HFF-Myc (cell line): ENCODE results near the gene APBB1.
"Not testable (repeated sequence)": the region's sequence is repeated elsewhere in the genome, so short reads cannot be mapped to it uniquely, and the experiment has no call there.

Source experiments
- DNase-seq: peaks from one replicate; pipeline ENCODE4 v3.0.0-alpha.2; 2011; ENCODE audit warnings: low read depth; ENCODE audit errors: extremely low read depth
- H3K4me3 ChIP-seq: replicated peaks from 2 replicates; pipeline ENCODE4 v1.5.1; 2011; ENCODE audit warnings: low read depth, mild to moderate bottlenecking, control low read depth, low read length
- TF ChIP-seq, protein P1 (sequence below): IDR thresholded peaks from 2 replicates; pipeline ENCODE4 v1.5.1; 2012; ENCODE audit warnings: mild to moderate bottlenecking, low read depth, low read length, control low read depth; ENCODE audit errors: missing control alignments

APBB1 gene

DNA sequence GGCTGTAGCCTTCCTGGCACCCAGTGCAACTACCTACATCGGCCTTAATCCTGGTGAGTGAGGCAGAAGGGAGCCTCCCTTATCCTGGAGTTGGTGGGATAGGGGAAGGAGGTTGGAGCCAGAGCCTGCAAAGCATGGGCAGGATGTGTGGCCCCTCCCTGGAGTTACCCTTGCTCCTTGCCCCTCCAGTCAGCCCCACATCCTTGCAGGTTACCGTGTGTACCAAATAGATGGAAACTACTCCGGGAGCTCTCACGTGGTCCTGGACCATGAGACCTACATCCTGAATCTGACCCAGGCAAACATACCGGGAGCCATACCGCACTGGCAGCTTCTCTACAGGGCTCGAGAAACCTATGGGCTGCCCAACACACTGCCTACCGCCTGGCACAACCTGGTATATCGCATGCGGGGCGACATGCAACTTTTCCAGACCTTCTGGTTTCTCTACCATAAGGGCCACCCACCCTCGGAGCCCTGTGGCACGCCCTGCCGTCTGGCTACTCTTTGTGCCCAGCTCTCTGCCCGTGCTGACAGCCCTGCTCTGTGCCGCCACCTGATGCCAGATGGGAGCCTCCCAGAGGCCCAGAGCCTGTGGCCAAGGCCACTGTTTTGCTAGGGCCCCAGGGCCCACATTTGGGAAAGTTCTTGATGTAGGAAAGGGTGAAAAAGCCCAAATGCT, 24.8 kb downstream of the APBB1 start:
- H3K4me3 ChIP-seq: no peak overlapping the region
- TF ChIP-seq, protein P1, sequence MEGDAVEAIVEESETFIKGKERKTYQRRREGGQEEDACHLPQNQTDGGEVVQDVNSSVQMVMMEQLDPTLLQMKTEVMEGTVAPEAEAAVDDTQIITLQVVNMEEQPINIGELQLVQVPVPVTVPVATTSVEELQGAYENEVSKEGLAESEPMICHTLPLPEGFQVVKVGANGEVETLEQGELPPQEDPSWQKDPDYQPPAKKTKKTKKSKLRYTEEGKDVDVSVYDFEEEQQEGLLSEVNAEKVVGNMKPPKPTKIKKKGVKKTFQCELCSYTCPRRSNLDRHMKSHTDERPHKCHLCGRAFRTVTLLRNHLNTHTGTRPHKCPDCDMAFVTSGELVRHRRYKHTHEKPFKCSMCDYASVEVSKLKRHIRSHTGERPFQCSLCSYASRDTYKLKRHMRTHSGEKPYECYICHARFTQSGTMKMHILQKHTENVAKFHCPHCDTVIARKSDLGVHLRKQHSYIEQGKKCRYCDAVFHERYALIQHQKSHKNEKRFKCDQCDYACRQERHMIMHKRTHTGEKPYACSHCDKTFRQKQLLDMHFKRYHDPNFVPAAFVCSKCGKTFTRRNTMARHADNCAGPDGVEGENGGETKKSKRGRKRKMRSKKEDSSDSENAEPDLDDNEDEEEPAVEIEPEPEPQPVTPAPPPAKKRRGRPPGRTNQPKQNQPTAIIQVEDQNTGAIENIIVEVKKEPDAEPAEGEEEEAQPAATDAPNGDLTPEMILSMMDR: no peak
- no peak for DNase-seq

DNA sequence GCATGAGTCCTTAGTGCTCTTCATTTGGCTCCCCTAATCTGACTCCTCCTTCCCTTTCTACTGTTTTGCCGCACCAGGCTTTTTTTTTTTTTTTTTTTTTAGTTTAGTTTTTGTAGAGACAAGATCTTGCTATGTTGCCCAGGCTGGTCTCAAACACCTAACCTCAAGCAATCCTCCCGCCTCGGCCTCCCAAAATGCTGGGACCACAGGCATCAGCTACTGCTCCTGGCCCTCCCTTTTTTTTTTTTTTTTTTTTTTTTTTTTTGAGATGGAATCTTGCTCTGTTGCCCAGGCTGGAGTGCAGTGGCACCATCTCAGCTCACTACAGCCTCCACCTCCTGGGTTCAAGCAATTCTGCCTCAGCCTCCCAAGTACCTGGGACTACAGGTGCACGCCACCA, 26.6 kb downstream of the APBB1 start:
- not testable (repeated sequence) for H3K4me3 ChIP-seq, DNase-seq

DNA sequence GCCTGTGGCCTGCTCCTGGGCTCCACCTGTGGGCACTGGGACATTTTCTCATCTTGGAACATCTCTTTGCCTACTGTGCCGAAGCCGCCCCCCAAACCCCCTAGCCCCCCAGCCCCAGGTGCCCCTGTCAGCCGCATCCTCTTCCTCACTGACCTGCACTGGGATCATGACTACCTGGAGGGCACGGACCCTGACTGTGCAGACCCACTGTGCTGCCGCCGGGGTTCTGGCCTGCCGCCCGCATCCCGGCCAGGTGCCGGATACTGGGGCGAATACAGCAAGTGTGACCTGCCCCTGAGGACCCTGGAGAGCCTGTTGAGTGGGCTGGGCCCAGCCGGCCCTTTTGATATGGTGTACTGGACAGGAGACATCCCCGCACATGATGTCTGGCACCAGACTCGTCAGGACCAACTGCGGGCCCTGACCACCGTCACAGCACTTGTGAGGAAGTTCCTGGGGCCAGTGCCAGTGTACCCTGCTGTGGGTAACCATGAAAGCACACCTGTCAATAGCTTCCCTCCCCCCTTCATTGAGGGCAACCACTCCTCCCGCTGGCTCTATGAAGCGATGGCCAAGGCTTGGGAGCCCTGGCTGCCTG, 27.3 kb downstream of the APBB1 start:
- TF ChIP-seq, protein P1: no peak
- H3K4me3 ChIP-seq: no peak overlapping the region
- no peak for DNase-seq

DNA sequence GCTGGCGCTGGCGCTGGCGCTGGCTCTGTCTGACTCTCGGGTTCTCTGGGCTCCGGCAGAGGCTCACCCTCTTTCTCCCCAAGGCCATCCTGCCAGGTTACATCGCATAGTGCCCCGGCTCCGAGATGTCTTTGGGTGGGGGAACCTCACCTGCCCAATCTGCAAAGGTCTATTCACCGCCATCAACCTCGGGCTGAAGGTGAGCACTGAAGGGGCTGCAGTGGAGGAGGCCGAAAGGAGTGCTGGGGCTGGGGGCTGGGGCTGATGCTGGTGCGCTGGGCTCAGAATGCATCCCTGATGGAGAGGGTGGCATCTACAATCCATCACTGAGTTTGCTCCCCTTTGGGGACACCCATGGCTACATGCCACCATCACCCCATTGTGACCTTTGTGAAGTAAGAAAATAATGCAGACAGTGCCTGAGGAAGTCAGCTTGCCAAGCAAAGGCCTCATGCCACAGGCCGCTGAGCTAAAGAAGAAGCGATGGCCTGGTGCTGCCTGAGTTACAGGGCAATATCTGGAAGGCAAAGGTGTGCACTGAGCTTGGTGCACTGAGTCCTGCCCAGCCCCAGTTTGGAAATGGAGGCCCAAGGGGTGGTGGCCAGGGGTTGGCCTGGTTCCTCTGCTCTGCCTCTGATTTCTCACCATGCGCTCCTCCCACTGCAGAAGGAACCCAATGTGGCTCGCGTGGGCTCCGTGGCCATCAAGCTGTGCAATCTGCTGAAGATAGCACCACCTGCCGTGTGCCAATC, 28.0 kb downstream of the APBB1 start:
- TF ChIP-seq, protein P1: no peak
- peak overlapping the region; percentile 69 for H3K4me3 ChIP-seq
- no peak for DNase-seq

DNA sequence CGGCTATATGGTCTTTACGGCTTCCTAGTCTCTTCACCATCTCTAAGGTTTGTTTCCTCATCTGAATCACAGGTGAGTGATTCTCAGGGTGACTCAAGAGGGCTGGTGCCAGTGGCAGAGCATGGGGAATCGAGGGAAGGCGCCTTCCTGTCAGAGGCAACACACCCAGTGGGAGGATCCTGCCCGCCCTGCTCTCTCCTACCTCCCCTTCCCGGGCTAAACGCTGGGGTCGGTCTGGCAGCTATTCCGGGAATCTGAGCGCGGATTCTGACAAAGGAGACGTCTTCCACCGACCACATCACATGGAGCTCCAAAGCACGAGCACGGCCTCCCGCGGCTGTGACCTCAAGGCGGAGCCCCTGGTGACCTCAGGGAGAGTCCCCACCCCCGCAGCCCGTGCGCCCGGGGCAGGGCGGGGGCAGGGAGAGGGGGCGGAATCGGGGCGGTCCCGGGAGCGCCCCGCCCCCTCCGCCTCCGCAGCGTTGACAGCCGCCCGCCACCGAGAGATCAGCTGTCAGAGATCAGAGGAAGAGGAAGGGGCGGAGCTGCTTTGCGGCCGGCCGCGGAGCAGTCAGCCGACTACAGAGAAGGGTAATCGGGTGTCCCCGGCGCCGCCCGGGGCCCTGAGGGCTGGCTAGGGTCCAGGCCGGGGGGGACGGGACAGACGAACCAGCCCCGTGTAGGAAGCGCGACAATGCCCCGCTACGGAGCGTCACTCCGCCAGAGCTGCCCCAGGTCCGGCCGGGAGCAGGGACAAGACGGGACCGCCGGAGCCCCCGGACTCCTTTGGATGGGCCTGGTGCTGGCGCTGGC, 28.8 kb downstream of the APBB1 start, which contains the start of gene SMPD1:
SMPD1 (plus strand) TSS at position 570 of the 813 bp plus-strand sequence; CDS start at position 695, 125 bp downstream.
- peak within 1 kb of the TSS; percentile 69 for H3K4me3 ChIP-seq
- TF ChIP-seq, protein P1: no peak
- DNase-seq: peak; percentile 53

DNA sequence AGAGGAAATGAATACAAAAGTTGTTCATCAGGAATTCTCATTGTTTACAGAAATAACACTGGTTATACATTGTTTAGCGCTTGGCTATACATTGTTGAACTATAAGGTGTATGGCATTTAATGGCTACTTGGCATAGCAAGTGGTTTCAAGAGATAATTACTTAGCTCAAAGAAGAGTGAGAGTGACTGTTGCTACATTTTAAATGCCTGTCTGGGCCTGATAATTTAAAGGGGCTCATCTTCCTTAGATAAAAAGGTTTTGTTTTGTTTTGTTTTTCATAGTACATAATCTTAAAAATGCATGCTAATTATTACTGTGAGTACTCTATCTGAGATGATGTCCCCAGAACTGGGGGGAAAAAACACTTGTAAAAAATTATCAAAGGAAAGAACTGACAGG, 30.1 kb downstream of the APBB1 start:
- TF ChIP-seq, protein P1: no peak
- DNase-seq: no peak
- H3K4me3 ChIP-seq: no peak overlapping the region
